Anterior cingulate cortex (tissue), 58 donors: ENCODE results near the gene COL5A1.
"Not testable (repeated sequence)": the region's sequence is repeated elsewhere in the genome, so short reads cannot be mapped to it uniquely, and the experiment has no call there.

Experiments used
- DNase-seq, 58 donors: peaks; one replicate each; lab custom pipeline; 2025; lab: John Stamatoyannopoulos, UW

COL5A1 gene

GRCh38 chr9:134703730-134704114 is 62.1 kb downstream of the COL5A1 start:
- DNase-seq = not testable (repeated sequence)

GRCh38 chr9:134704498-134704897 is 62.9 kb downstream of the COL5A1 start:
- DNase-seq = no peak

- no peak for DNase-seq
Measured at GRCh38 chr9:134705786-134706185, 64.2 kb downstream of the COL5A1 start.

DNA sequence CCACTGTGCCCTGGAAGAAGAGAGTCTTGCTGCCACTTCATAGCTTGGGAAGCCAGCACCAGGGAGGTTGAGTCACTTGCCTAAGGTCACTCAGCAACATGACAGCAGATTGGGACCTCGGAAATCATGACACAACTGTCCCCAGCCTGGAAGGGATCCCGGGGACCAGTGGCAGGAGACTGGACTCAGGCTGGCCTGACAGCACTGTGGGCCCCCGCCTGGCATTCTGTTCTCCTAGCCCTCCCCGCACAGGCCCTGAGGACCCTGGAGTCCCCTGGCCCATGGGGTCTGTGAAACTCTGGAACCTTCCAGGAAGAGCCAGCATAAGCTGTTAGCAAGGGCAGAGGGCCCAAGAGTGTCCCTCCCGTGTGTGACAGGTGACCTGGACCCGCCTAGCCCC is 64.9 kb downstream of the COL5A1 start:
- DNase-seq = no peak

GRCh38 chr9:134707031-134707680 is 65.6 kb downstream of the COL5A1 start:
- DNase-seq = peak in 7 of 58 donors; percentile 4 to 29 (median 14)

- no peak for DNase-seq
Measured at GRCh38 chr9:134707731-134708671, 66.4 kb downstream of the COL5A1 start.

- no peak for DNase-seq
Measured at GRCh38 chr9:134708672-134709038, 67.1 kb downstream of the COL5A1 start.

- DNase-seq = no peak
Measured at GRCh38 chr9:134709512-134710270, 68.1 kb downstream of the COL5A1 start.

- DNase-seq = no peak
Measured at GRCh38 chr9:134710271-134710540, 68.6 kb downstream of the COL5A1 start.

DNA sequence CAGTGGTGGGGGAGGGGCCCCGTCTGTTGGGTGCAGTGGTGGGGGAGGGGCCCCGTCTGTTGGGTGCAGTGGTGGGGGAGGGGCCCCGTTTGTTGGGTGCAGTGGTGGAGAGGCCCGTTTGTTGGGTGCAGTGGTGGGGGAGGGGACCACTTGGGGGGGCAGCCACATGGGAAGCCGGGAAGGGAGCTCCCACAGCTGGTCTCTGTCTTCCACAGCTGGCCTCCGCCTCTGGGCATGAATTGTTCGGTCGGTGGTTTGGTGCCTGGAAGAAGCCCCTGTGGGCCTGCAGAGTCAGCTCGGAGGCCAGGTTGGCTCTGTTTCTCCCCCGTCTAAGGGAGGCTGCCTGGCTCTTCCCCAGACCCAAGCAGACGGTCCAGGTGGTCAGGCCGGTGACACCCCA is 69.3 kb downstream of the COL5A1 start:
- no peak for DNase-seq

DNA sequence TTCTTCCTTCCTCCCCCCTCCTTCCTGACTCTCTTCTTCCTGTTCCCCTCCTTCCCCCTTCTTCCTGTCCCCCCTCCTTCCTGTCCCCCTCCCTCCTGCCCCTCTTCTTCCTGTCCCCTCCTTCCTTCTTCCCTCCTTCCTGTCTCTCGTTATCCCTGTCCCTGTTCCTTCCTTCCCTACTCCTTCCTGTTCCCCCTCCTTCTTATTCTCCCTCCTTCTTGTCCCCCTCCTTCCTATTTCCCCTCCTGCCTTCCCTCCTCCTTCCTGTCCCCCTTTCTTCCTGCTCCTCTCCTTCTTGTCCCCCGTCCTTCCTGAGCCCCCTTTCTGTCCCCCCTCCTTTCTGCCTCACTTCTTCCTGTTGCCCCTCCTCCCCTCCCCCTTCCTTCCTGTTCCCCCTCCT is 70.6 kb downstream of the COL5A1 start:
- DNase-seq = no peak

DNA sequence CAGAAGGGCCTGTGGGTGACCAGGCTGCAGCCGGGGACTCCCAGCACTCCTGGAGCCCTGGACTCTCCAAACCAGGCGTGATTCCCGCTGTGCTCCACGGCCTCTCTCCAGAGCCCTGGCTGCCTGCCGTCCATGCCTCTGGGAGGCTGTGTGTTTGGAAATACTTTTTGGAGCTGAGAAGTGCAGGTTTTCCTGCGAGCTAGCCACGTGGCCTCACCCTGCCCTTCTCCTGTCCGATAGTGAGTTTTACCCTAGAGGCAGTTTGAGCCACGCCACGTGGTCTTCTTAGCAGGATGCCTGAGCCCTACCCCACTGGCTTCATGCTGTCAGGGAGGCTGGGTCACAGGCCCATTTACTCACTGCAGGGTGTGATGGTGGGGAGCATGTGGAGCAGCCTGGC is 71.3 kb downstream of the COL5A1 start:
- no peak for DNase-seq

DNA sequence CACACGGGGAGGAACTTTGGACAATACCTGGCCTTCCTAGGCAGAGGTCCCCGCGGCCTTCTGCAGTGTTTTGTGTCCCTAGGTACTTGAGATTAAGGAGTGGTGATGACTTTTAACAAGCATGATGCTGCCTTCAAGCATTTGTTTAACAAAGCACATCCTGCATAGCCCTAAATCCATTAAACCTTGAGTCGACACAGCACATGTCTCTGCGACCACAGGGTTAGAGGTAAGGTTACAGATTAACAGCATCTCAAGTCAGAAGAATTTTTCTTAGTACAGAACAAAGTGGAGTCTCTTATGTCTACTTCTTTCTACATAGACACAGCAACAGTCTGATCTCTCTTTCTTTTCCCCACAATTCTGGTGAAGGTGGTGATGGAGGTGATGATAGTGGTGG is 73.9 kb downstream of the COL5A1 start:
- DNase-seq = not testable (repeated sequence)

DNA sequence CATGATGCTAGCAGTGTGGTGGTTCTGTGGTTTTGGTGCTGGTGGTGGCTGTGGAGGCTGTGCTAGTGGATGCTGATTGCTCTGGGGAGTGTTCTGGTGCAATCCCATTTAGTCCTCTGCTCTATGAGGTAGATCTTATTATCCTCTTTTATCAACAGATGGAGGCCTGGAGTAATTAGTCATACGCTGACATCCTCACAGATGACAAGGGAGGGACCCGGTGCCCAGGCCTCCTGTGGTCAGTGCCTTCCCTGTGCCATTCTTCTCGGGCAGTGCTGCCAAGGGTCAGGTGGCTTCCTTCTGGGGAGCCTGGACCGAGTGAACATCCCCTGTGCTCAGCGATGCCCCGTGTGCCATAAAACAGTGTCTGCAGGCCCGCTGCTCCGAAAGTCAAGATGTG is 74.5 kb downstream of the COL5A1 start:
- DNase-seq = no peak

DNA sequence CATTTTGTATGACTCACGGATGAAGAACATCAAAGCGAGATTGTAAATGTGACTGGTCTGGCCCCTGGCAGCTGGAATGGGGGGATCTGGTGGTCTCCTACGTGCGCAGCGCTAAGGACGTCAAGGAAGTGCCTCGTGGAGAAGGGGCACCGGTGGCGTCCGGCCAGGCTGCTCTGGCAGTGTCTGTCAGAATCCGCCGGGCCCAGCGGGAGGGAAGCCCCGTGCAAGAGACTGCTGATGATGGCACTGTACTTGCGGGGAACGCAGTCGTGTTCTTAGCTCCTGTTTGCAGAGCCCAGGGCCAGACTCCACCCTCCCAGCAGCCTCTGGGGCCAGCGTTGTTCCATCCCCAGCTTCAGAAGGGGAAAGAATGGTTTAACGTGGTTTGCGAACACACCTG is 75.5 kb downstream of the COL5A1 start:
- no peak for DNase-seq

DNA sequence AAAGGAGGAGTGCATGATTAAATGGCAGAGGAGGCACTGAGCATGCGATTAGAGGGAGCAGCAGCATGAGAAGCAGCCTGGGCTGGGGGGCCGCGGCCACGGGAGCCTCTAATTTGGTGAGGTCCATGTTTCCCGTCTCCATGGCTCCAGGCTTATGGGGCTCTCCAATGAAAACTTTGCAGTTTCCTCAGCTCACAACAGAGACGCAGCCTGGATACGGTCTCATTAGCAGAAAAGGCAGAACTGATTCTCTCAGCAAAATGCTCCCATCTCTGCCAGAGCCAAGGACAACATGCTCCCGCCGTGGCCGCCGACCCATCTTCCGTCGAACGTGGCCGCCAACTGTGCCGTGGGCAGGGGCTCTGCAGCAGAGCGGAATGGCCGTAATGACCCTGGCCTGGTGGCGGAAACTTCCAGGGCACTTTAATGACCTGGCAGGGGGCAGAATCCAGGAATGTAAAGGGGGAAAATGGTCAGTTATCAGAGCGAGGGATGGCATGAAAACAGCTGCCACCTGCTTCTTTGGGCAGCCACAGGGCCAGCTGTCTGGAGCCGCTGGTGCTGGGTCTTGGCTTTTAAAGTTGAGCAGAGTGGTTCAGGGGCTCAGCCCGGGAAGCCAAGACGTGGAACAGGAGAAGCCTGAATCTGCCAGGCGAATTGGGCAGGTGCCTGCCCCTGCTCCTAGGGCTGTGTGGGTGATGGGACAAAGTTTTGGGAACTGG is 76.5 kb downstream of the COL5A1 start:
- DNase-seq = peak in 4 of 58 donors; percentile 13 to 50 (median 23)

GRCh38 chr9:134719331-134719730 is 77.7 kb downstream of the COL5A1 start:
- DNase-seq = no peak

DNA sequence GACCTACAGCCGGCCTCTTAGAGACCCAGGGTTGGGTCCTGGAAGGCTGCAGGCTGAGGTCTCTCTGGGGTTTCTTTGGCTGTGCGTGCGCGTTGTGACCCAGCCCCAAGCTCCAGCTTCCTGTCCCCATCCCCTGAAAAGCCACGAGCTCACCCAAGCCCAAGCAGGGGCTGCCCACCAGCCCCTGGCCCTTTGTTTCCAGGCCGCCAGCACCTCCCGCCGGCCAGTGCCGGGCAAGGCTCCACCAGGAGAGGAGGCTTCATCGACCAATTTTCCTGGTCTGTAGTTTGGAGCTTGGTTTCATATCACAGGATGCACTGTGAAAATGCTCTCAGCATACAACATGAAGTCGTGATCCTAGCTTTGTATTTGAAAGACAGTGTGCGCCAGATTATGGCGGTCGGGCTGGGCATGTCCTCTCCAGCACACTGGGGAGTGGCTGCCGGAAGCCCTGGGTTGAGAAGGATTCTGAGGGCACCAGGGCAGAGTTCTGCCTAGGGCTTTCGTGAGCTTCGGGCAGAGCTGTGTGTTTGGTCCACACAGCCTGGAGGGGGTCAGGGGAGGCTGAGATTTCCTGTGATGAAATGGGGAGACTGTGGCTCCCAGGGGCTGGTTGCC is 78.6 kb downstream of the COL5A1 start:
- no peak for DNase-seq

- DNase-seq = no peak
Measured at GRCh38 chr9:134720796-134721195, 79.2 kb downstream of the COL5A1 start.

DNA sequence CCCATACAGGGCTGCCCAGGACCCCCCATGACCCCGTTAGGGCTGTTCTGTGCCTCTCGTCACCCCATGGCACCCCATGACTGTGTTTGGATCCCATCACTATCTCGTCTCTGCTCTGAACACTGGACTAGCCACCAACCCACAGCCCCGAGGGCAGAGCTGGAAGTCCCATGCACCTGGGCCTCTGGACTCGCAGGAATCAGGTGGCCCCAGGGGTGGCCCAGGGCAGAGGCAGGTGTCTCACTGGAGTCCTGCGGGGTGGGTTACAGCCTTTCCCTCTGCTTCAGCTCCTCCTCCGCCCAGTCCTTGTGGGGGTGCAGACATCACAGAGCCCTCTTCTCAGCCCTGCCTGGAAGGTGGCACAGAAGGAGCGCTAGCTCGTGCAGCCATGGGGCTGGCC is 79.7 kb downstream of the COL5A1 start:
- no peak for DNase-seq
